ENCODE data around the gene BACH2. TPM values are rescaled to one million over a fixed set of nuclear protein-coding genes. Genes with fewer than 3 reads are reported as not detected.
"Not testable (repeated sequence)": the region's sequence is repeated elsewhere in the genome, so short reads cannot be mapped to it uniquely, and the experiment has no call there.

Gene BACH2
- total RNA-seq, 2 donors from 2014 or later: 0.52 to 1.2 TPM

DNA sequence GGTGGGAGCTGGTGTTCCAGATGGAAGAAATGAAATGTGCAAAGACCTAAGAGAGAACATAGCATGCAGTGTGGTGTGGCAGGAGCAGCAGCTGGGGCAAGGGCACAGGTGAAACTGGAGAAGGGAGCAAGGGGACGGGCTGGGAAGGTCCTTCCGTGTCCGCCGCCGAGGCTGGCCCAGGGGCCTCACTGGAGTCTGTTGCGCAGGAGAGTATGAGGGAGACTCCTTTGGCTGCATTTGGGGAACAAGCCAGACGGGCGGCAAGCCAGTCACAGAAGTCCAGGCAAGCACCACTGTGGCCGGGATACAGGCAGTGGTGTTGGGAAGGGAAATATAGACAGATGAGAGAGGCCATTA lies 324.6 kb downstream of the BACH2 start:
- no peaks in the 10 kb centered on the region for H3K27me3 ChIP-seq
- DNase-seq: no peak
- TF ChIP-seq, protein P1, sequence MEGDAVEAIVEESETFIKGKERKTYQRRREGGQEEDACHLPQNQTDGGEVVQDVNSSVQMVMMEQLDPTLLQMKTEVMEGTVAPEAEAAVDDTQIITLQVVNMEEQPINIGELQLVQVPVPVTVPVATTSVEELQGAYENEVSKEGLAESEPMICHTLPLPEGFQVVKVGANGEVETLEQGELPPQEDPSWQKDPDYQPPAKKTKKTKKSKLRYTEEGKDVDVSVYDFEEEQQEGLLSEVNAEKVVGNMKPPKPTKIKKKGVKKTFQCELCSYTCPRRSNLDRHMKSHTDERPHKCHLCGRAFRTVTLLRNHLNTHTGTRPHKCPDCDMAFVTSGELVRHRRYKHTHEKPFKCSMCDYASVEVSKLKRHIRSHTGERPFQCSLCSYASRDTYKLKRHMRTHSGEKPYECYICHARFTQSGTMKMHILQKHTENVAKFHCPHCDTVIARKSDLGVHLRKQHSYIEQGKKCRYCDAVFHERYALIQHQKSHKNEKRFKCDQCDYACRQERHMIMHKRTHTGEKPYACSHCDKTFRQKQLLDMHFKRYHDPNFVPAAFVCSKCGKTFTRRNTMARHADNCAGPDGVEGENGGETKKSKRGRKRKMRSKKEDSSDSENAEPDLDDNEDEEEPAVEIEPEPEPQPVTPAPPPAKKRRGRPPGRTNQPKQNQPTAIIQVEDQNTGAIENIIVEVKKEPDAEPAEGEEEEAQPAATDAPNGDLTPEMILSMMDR (IDR thresholded peaks at IDR 0.05): no peak
- H3K4me3 ChIP-seq: no peak overlapping the region
- no peak overlapping the region for H3K9ac ChIP-seq (ENCODE audit: low read depth in 2 of 2, low read length in 2 of 2)
- H3K4me1 ChIP-seq: no peaks in the 10 kb centered on the region
- no peaks in the 10 kb centered on the region for H3K9me3 ChIP-seq
- H3K27ac ChIP-seq: no peak overlapping the region
- H3K36me3 ChIP-seq: no peaks in the 10 kb centered on the region
- intact Hi-C loops (cut with DNase I): loop anchor here (5.0 kb wide), 1 partner anchor 315 kb away; no protein-coding TSS in a partner anchor

DNA sequence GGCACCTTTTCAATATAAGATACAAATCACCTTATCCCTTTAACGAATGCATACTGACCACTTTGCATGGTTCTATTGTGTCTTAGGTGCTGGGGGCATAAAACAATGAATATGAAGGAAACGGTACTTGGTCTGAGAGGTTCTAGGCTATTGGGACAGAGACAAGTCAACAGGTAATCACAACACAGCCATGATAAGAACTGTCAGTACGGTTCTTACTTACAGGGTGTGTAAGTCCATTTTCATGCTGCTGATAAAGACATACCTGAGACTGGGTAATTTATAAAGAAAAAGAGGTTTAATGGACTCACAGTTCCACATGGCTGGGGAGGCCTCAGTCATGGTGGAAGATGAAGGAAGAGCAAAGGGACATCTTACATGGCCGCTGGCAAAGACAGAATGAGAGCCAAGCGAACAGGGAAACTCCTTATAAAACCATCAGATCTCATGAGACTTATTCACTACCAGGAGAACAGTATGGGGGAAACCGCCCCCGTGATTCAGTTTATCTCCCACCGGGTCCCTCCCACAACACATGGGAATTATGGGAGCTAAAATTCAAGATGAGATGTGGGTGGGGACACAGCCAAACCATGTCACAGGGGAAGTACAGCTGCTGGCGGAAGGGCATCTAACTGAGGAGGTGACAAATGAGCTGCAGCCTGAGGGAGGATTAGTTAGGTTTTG lies 325.2 kb downstream of the BACH2 start:
- not testable (repeated sequence) for DNase-seq; H3K27me3 ChIP-seq; H3K4me3 ChIP-seq; H3K9ac ChIP-seq (ENCODE audit: low read depth in 2 of 2, low read length in 2 of 2); H3K27ac ChIP-seq; H3K4me1 ChIP-seq; H3K36me3 ChIP-seq; H3K9me3 ChIP-seq
- intact Hi-C loops (cut with DNase I): loop anchor here (5.0 kb wide), 1 partner anchor 316 kb away; no protein-coding TSS in a partner anchor

DNA sequence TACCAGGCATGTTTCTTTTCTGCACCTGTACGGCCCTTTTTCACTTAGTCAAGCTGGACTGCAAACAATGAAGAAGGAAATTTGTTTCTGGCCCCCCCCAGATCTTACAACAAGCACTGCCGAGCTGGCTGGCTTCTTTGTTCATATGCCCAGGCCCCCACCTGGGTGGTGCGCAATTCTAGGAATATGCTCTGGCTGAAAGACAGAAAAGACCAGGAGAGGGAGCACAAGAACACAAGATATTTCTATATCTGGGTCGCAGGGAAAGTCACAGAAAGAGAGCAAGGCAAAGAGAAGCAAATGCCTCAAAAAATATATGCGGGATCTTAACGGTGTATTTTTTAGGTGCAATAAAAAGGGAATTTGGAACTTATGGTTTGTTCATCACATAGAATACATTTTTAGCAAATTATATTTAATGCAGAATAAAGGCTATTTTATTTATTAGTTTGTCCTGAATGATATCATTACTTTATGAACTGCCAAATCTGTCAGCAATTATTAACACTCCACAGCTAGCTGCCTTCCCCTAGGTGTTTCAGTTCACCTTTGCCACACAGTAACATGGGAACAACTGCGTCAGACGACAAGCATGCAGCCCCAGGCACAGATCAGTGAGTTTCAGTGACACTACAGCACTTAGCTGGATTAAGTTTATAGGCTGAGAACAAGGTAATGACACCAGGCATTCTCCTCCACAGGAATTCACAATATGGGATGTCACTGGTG lies 325.9 kb downstream of the BACH2 start:
- no peaks in the 10 kb centered on the region for H3K27me3 ChIP-seq
- DNase-seq: no peak
- H3K36me3 ChIP-seq: no peaks in the 10 kb centered on the region
- H3K4me1 ChIP-seq: no peaks in the 10 kb centered on the region
- H3K9me3 ChIP-seq: no peaks in the 10 kb centered on the region
- H3K9ac ChIP-seq (ENCODE audit: low read depth in 2 of 2, low read length in 2 of 2): no peak overlapping the region
- H3K27ac ChIP-seq: no peak overlapping the region
- intact Hi-C loops (cut with DNase I): loop anchor here (5.0 kb wide), 1 partner anchor 317 kb away; no protein-coding TSS in a partner anchor
- TF ChIP-seq, protein P1 (IDR thresholded peaks at IDR 0.05): peak; percentile 49
- H3K4me3 ChIP-seq: no peak overlapping the region

- H3K4me3 ChIP-seq: no peak overlapping the region
Measured at GRCh38 chr6:89970072-89970471, 326.6 kb downstream of the BACH2 start.

DNA sequence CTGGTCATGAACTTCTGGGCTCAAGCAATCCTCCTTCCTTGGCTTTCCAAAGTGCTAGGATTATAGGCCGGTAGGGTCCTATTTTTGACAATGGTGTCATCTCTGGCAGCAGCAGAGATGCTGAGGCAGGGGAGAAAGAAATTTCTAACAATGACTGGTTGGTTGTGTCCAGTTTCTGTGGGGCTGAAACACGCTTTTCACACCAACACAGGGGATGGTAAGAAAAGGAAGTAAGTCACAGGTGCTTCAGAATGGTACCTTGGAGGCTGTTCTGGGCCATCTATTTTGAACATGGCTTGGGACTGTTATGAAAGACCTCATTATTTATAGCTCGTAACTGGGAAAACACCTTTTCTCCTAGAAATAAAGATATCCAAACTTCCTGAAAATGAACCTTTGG lies 329.7 kb downstream of the BACH2 start:
- intact Hi-C loops (cut with DNase I): loop anchor here (5.0 to 10.0 kb wide), 2 partner anchors 208 to 425 kb away; no protein-coding TSS in a partner anchor
- H3K4me1 ChIP-seq: no peaks in the 10 kb centered on the region
- TF ChIP-seq, protein P1 (IDR thresholded peaks at IDR 0.05): no peak
- no peaks in the 10 kb centered on the region for H3K27me3 ChIP-seq
- H3K27ac ChIP-seq: no peak overlapping the region
- H3K9ac ChIP-seq (ENCODE audit: low read depth in 2 of 2, low read length in 2 of 2): no peak overlapping the region
- no peak overlapping the region for H3K4me3 ChIP-seq
- no peaks in the 10 kb centered on the region for H3K9me3 ChIP-seq
- no peaks in the 10 kb centered on the region for H3K36me3 ChIP-seq
- DNase-seq: no peak

More at GRCh38 chr6:89970072-89970471, 326.6 kb downstream of the BACH2 start:
- TF ChIP-seq, protein P1 (IDR thresholded peaks at IDR 0.05): no peak
- DNase-seq: no peak
- no peaks in the 10 kb centered on the region for H3K27me3 ChIP-seq
- no peak overlapping the region for H3K9ac ChIP-seq (ENCODE audit: low read depth in 2 of 2, low read length in 2 of 2)
- H3K36me3 ChIP-seq: no peaks in the 10 kb centered on the region
- H3K4me1 ChIP-seq: no peaks in the 10 kb centered on the region
- intact Hi-C loops (cut with DNase I): loop anchor here (5.0 kb wide), 1 partner anchor 317 kb away; no protein-coding TSS in a partner anchor
- no peak overlapping the region for H3K27ac ChIP-seq
- no peaks in the 10 kb centered on the region for H3K9me3 ChIP-seq

- H3K4me1 ChIP-seq: no peaks in the 10 kb centered on the region
- H3K27ac ChIP-seq: no peak overlapping the region
- TF ChIP-seq, protein P1 (IDR thresholded peaks at IDR 0.05): no peak
- H3K4me3 ChIP-seq: no peak overlapping the region
- no peak for DNase-seq
- no peaks in the 10 kb centered on the region for H3K9me3 ChIP-seq
- intact Hi-C loops (cut with DNase I): loop anchor here (5.0 to 10.0 kb wide), 2 partner anchors 209 to 426 kb away; no protein-coding TSS in a partner anchor
- H3K27me3 ChIP-seq: no peaks in the 10 kb centered on the region
- no peaks in the 10 kb centered on the region for H3K36me3 ChIP-seq
- H3K9ac ChIP-seq (ENCODE audit: low read depth in 2 of 2, low read length in 2 of 2): no peak overlapping the region
Measured at GRCh38 chr6:89966228-89966544, 330.5 kb downstream of the BACH2 start.
